Measurements from ENCODE around the gene LOXL4.

LOXL4 gene

GRCh38 chr10:98295907-98296306, 27.9 kb upstream of the LOXL4 start:
- no peak overlapping the region for H3K4me3 ChIP-seq (ENCODE audit: low read length in 2 of 2)
- no peaks in the 10 kb centered on the region for H3K4me1 ChIP-seq (ENCODE audit: control insufficient read depth in 2 of 2, insufficient read depth in 2 of 2, low read length in 2 of 2)
- H3K9ac ChIP-seq (ENCODE audit: low read depth in 1 of 2, low read length in 2 of 2) = no peak overlapping the region
- peaks cover 0 to 4% of the 10 kb centered on the region in 2 donors for H3K27me3 ChIP-seq (ENCODE audit: control insufficient read depth in 2 of 2, insufficient read depth in 2 of 2, low read length in 2 of 2)
- no peak overlapping the region for H3K27ac ChIP-seq (ENCODE audit: low read depth in 2 of 2, low read length in 2 of 2)
- no peaks in the 10 kb centered on the region for H3K36me3 ChIP-seq (ENCODE audit: control insufficient read depth in 2 of 2, insufficient read depth in 2 of 2, low read length in 2 of 2)
- no peaks in the 10 kb centered on the region for H3K9me3 ChIP-seq (ENCODE audit: control insufficient read depth in 2 of 2, low read length in 2 of 2)

- H3K27ac ChIP-seq (ENCODE audit: low read depth in 2 of 2, low read length in 2 of 2) = no peak overlapping the region
- no peaks in the 10 kb centered on the region for H3K9me3 ChIP-seq (ENCODE audit: control insufficient read depth in 2 of 2, low read length in 2 of 2)
- no peaks in the 10 kb centered on the region for H3K4me1 ChIP-seq (ENCODE audit: control insufficient read depth in 2 of 2, insufficient read depth in 2 of 2, low read length in 2 of 2)
- no peaks in the 10 kb centered on the region for H3K36me3 ChIP-seq (ENCODE audit: control insufficient read depth in 2 of 2, insufficient read depth in 2 of 2, low read length in 2 of 2)
- no peak overlapping the region for H3K4me3 ChIP-seq (ENCODE audit: low read length in 2 of 2)
- peaks cover 0 to 4% of the 10 kb centered on the region in 2 donors for H3K27me3 ChIP-seq (ENCODE audit: control insufficient read depth in 2 of 2, insufficient read depth in 2 of 2, low read length in 2 of 2)
- H3K9ac ChIP-seq (ENCODE audit: low read depth in 1 of 2, low read length in 2 of 2) = no peak overlapping the region
Measured at GRCh38 chr10:98295401-98295811, 27.4 kb upstream of the LOXL4 start.

GRCh38 chr10:98294270-98294627, 26.3 kb upstream of the LOXL4 start:
- no peak overlapping the region for H3K27ac ChIP-seq (ENCODE audit: low read depth in 2 of 2, low read length in 2 of 2)
- no peak overlapping the region for H3K9ac ChIP-seq (ENCODE audit: low read depth in 1 of 2, low read length in 2 of 2)
- H3K4me1 ChIP-seq (ENCODE audit: control insufficient read depth in 2 of 2, insufficient read depth in 2 of 2, low read length in 2 of 2) = no peaks in the 10 kb centered on the region
- peaks cover 0 to 2% of the 10 kb centered on the region in 2 donors for H3K27me3 ChIP-seq (ENCODE audit: control insufficient read depth in 2 of 2, insufficient read depth in 2 of 2, low read length in 2 of 2)
- no peaks in the 10 kb centered on the region for H3K36me3 ChIP-seq (ENCODE audit: control insufficient read depth in 2 of 2, insufficient read depth in 2 of 2, low read length in 2 of 2)
- no peak overlapping the region for H3K4me3 ChIP-seq (ENCODE audit: low read length in 2 of 2)
- H3K9me3 ChIP-seq (ENCODE audit: control insufficient read depth in 2 of 2, low read length in 2 of 2) = no peaks in the 10 kb centered on the region

GRCh38 chr10:98293550-98294269, 25.7 kb upstream of the LOXL4 start:
- no peaks in the 10 kb centered on the region for H3K9me3 ChIP-seq (ENCODE audit: control insufficient read depth in 2 of 2, low read length in 2 of 2)
- no peak overlapping the region for H3K9ac ChIP-seq (ENCODE audit: low read depth in 1 of 2, low read length in 2 of 2)
- H3K27me3 ChIP-seq (ENCODE audit: control insufficient read depth in 2 of 2, insufficient read depth in 2 of 2, low read length in 2 of 2) = no peaks in the 10 kb centered on the region
- no peaks in the 10 kb centered on the region for H3K4me1 ChIP-seq (ENCODE audit: control insufficient read depth in 2 of 2, insufficient read depth in 2 of 2, low read length in 2 of 2)
- no peaks in the 10 kb centered on the region for H3K36me3 ChIP-seq (ENCODE audit: control insufficient read depth in 2 of 2, insufficient read depth in 2 of 2, low read length in 2 of 2)
- no peak overlapping the region for H3K27ac ChIP-seq (ENCODE audit: low read depth in 2 of 2, low read length in 2 of 2)
- H3K4me3 ChIP-seq (ENCODE audit: low read length in 2 of 2) = no peak overlapping the region

GRCh38 chr10:98292971-98293370, 25.0 kb upstream of the LOXL4 start:
- Histone ChIP-seq H3K4me1 (ENCODE audit: control insufficient read depth in 2 of 2, insufficient read depth in 2 of 2, low read length in 2 of 2) (no peaks in the 10 kb centered on the region), H3K4me3 (ENCODE audit: low read length in 2 of 2) (no peak overlapping the region), H3K9ac (ENCODE audit: low read depth in 1 of 2, low read length in 2 of 2) (no peak overlapping the region), H3K9me3 (ENCODE audit: control insufficient read depth in 2 of 2, low read length in 2 of 2) (no peaks in the 10 kb centered on the region), H3K27me3 (ENCODE audit: control insufficient read depth in 2 of 2, insufficient read depth in 2 of 2, low read length in 2 of 2) (no peaks in the 10 kb centered on the region), H3K27ac (ENCODE audit: low read depth in 2 of 2, low read length in 2 of 2) (no peak overlapping the region), H3K36me3 (ENCODE audit: control insufficient read depth in 2 of 2, insufficient read depth in 2 of 2, low read length in 2 of 2) (no peaks in the 10 kb centered on the region)

GRCh38 chr10:98289802-98290209, 21.8 kb upstream of the LOXL4 start:
- no peak overlapping the region for H3K4me3 ChIP-seq (ENCODE audit: low read length in 2 of 2)
- H3K27ac ChIP-seq (ENCODE audit: low read depth in 2 of 2, low read length in 2 of 2) = no peak overlapping the region
- no peak overlapping the region for H3K9ac ChIP-seq (ENCODE audit: low read depth in 1 of 2, low read length in 2 of 2)
- no peaks in the 10 kb centered on the region for H3K27me3 ChIP-seq (ENCODE audit: control insufficient read depth in 2 of 2, insufficient read depth in 2 of 2, low read length in 2 of 2)
- H3K9me3 ChIP-seq (ENCODE audit: control insufficient read depth in 2 of 2, low read length in 2 of 2) = no peaks in the 10 kb centered on the region
- H3K36me3 ChIP-seq (ENCODE audit: control insufficient read depth in 2 of 2, insufficient read depth in 2 of 2, low read length in 2 of 2) = no peaks in the 10 kb centered on the region
- H3K4me1 ChIP-seq (ENCODE audit: control insufficient read depth in 2 of 2, insufficient read depth in 2 of 2, low read length in 2 of 2) = no peaks in the 10 kb centered on the region

- H3K36me3 ChIP-seq (ENCODE audit: control insufficient read depth in 2 of 2, insufficient read depth in 2 of 2, low read length in 2 of 2) = no peaks in the 10 kb centered on the region
- H3K27me3 ChIP-seq (ENCODE audit: control insufficient read depth in 2 of 2, insufficient read depth in 2 of 2, low read length in 2 of 2) = peaks cover 0 to 2% of the 10 kb centered on the region in 2 donors
- H3K4me3 ChIP-seq (ENCODE audit: low read length in 2 of 2) = no peak overlapping the region
- H3K4me1 ChIP-seq (ENCODE audit: control insufficient read depth in 2 of 2, insufficient read depth in 2 of 2, low read length in 2 of 2) = no peaks in the 10 kb centered on the region
- no peak overlapping the region for H3K9ac ChIP-seq (ENCODE audit: low read depth in 1 of 2, low read length in 2 of 2)
- no peak overlapping the region for H3K27ac ChIP-seq (ENCODE audit: low read depth in 2 of 2, low read length in 2 of 2)
- H3K9me3 ChIP-seq (ENCODE audit: control insufficient read depth in 2 of 2, low read length in 2 of 2) = no peaks in the 10 kb centered on the region
Measured at GRCh38 chr10:98287321-98287720, 19.3 kb upstream of the LOXL4 start.

GRCh38 chr10:98286419-98286818, 18.4 kb upstream of the LOXL4 start:
- H3K9ac ChIP-seq (ENCODE audit: low read depth in 1 of 2, low read length in 2 of 2) = no peak overlapping the region
- no peaks in the 10 kb centered on the region for H3K9me3 ChIP-seq (ENCODE audit: control insufficient read depth in 2 of 2, low read length in 2 of 2)
- H3K36me3 ChIP-seq (ENCODE audit: control insufficient read depth in 2 of 2, insufficient read depth in 2 of 2, low read length in 2 of 2) = no peaks in the 10 kb centered on the region
- no peak overlapping the region for H3K27ac ChIP-seq (ENCODE audit: low read depth in 2 of 2, low read length in 2 of 2)
- H3K4me3 ChIP-seq (ENCODE audit: low read length in 2 of 2) = no peak overlapping the region
- peaks cover 2 to 7% of the 10 kb centered on the region in 2 donors for H3K27me3 ChIP-seq (ENCODE audit: control insufficient read depth in 2 of 2, insufficient read depth in 2 of 2, low read length in 2 of 2)
- no peaks in the 10 kb centered on the region for H3K4me1 ChIP-seq (ENCODE audit: control insufficient read depth in 2 of 2, insufficient read depth in 2 of 2, low read length in 2 of 2)

GRCh38 chr10:98285416-98285815, 17.4 kb upstream of the LOXL4 start:
- H3K9me3 ChIP-seq (ENCODE audit: control insufficient read depth in 2 of 2, low read length in 2 of 2) = no peaks in the 10 kb centered on the region
- no peak overlapping the region for H3K27ac ChIP-seq (ENCODE audit: low read depth in 2 of 2, low read length in 2 of 2)
- H3K36me3 ChIP-seq (ENCODE audit: control insufficient read depth in 2 of 2, insufficient read depth in 2 of 2, low read length in 2 of 2) = no peaks in the 10 kb centered on the region

GRCh38 chr10:98276311-98276710, 8.3 kb upstream of the LOXL4 start:
- peaks cover 0 to 7% of the 10 kb centered on the region in 2 donors for H3K27me3 ChIP-seq (ENCODE audit: control insufficient read depth in 2 of 2, insufficient read depth in 2 of 2, low read length in 2 of 2)
- no peak overlapping the region for H3K27ac ChIP-seq (ENCODE audit: low read depth in 2 of 2, low read length in 2 of 2)
- no peaks in the 10 kb centered on the region for H3K9me3 ChIP-seq (ENCODE audit: control insufficient read depth in 2 of 2, low read length in 2 of 2)
- H3K36me3 ChIP-seq (ENCODE audit: control insufficient read depth in 2 of 2, insufficient read depth in 2 of 2, low read length in 2 of 2) = no peaks in the 10 kb centered on the region
- H3K4me3 ChIP-seq (ENCODE audit: low read length in 2 of 2) = no peak overlapping the region
- no peak overlapping the region for H3K9ac ChIP-seq (ENCODE audit: low read depth in 1 of 2, low read length in 2 of 2)
- no peaks in the 10 kb centered on the region for H3K4me1 ChIP-seq (ENCODE audit: control insufficient read depth in 2 of 2, insufficient read depth in 2 of 2, low read length in 2 of 2)

More at GRCh38 chr10:98285416-98285815, 17.4 kb upstream of the LOXL4 start:
- H3K4me3 ChIP-seq (ENCODE audit: low read length in 2 of 2) = no peak overlapping the region
- H3K9ac ChIP-seq (ENCODE audit: low read depth in 1 of 2, low read length in 2 of 2) = no peak overlapping the region
- H3K4me1 ChIP-seq (ENCODE audit: control insufficient read depth in 2 of 2, insufficient read depth in 2 of 2, low read length in 2 of 2) = no peaks in the 10 kb centered on the region
- H3K27me3 ChIP-seq (ENCODE audit: control insufficient read depth in 2 of 2, insufficient read depth in 2 of 2, low read length in 2 of 2) = peaks cover 2 to 7% of the 10 kb centered on the region in 2 donors
